ENCODE measurements around the gene RXRA.
A peak's percentile ranks its signal among the peaks of the same experiment; 100 is the strongest.

Gene RXRA

DNA sequence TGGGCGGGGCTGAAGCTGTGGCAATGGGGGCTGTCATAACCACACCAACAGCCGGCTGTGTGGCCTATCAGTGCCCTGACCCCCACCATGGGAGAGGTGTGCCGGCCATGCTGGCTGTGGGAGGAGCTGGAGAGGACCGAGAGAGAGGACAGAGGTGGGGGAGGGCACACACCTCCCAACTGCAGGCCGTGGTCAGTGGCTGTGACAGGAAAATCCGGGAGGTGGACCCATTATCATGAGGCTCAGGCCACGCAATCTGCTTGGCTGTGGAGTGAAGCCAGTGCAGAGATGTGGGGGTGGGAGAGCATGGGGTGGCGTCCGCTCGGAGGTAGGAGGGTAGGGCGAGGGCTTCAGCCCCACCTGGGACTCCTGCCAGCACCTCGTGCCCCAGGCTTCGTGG lies 136.1 kb downstream of the RXRA start:
- no peaks in the 10 kb centered on the region for H3K27me3 ChIP-seq (replicated peaks in 2 of 5; ENCODE audit: control insufficient read depth in 4 of 5, insufficient read depth in 5 of 5, low read length in 4 of 5)
- POLR2A ChIA-PET = interaction anchor here (1.1 kb wide), 1 partner anchor 10 kb away, joined by 3 read pairs; no protein-coding TSS in a partner anchor
- CTCF ChIA-PET = interaction anchor here (0.9 to 3.6 kb wide), 4 partner anchors 9 to 27 kb away, joined by 3 to 18 read pairs (median 8); no protein-coding TSS in a partner anchor
- no peaks in the 10 kb centered on the region for H3K36me3 ChIP-seq (ENCODE audit: control insufficient read depth in 4 of 4, insufficient read depth in 4 of 4, low read length in 3 of 4)
- H3K9me3 ChIP-seq (ENCODE audit: control extremely low read depth in 1 of 5, control insufficient read depth in 4 of 5, insufficient read depth in 2 of 5, low read depth in 1 of 5, low read length in 4 of 5) = peaks cover 0 to 3% (median 0%) of the 10 kb centered on the region in 5 experiments
- no peak overlapping the region for H3K27ac ChIP-seq (ENCODE audit: insufficient read depth in 1 of 2, low read depth in 1 of 2, low read length in 2 of 2, poor library complexity in 1 of 2, severe bottlenecking in 2 of 2)
- H3K4me3 ChIP-seq (ENCODE audit: control insufficient read depth in 1 of 7, extremely low read depth in 1 of 7, insufficient read depth in 4 of 7, low read depth in 2 of 7, low read length in 6 of 7) = peak overlapping the region in 1 of 7 experiments; percentile 4
- H3K4me1 ChIP-seq (ENCODE audit: control extremely low read depth in 1 of 4, control insufficient read depth in 4 of 4, insufficient read depth in 4 of 4, low read length in 3 of 4) = peaks cover 0 to 58% (median 44%) of the 10 kb centered on the region in 4 experiments
- WGBS (ENCODE audit: insufficient coverage) = 18% methylated on average over 9 of the region's 13 CpGs
- DNase-seq = no peak

DNA sequence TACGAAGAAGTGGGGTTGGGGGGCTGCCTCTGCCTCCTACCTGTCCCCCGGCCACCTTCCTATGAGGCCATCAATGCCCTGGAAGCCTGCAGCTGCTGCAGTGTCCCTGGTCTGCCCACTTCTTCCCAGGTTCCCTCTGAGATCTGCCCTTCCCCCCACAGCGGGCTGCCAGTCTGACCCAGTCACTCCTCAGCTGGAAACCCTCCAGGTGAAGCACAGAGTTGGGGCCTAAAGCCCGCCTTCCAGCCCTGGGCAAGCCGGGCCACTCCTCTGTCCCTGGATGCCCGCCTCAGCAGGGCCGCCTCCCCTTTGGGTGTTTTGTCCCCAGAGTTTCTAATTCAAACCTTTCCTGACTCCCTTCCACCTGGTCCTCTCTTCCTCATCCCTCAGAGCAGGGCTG lies 137.0 kb downstream of the RXRA start:
- peaks cover 0 to 49% (median 34%) of the 10 kb centered on the region in 4 experiments for H3K4me1 ChIP-seq (ENCODE audit: control extremely low read depth in 1 of 4, control insufficient read depth in 4 of 4, insufficient read depth in 4 of 4, low read length in 3 of 4)
- H3K9me3 ChIP-seq (ENCODE audit: control extremely low read depth in 1 of 5, control insufficient read depth in 4 of 5, insufficient read depth in 2 of 5, low read depth in 1 of 5, low read length in 4 of 5) = peaks cover 0 to 3% (median 0%) of the 10 kb centered on the region in 5 experiments
- H3K4me3 ChIP-seq (ENCODE audit: control insufficient read depth in 1 of 7, extremely low read depth in 1 of 7, insufficient read depth in 4 of 7, low read depth in 2 of 7, low read length in 6 of 7) = no peak overlapping the region
- DNase-seq = no peak
- H3K27ac ChIP-seq (ENCODE audit: insufficient read depth in 1 of 2, low read depth in 1 of 2, low read length in 2 of 2, poor library complexity in 1 of 2, severe bottlenecking in 2 of 2) = no peak overlapping the region
- no peaks in the 10 kb centered on the region for H3K36me3 ChIP-seq (ENCODE audit: control insufficient read depth in 4 of 4, insufficient read depth in 4 of 4, low read length in 3 of 4)
- CTCF ChIA-PET = interaction anchor here (0.7 to 3.6 kb wide), 6 partner anchors 10 to 99 kb away, joined by 3 to 18 read pairs (median 4); no protein-coding TSS in a partner anchor
- no peaks in the 10 kb centered on the region for H3K27me3 ChIP-seq (replicated peaks in 2 of 5; ENCODE audit: control insufficient read depth in 4 of 5, insufficient read depth in 5 of 5, low read length in 4 of 5)
- POLR2A ChIA-PET = interaction anchor here (1.1 kb wide), 1 partner anchor 9 kb away, joined by 3 read pairs; no protein-coding TSS in a partner anchor
- 77% methylated on average over 4 of the region's 7 CpGs for WGBS (ENCODE audit: insufficient coverage)

DNA sequence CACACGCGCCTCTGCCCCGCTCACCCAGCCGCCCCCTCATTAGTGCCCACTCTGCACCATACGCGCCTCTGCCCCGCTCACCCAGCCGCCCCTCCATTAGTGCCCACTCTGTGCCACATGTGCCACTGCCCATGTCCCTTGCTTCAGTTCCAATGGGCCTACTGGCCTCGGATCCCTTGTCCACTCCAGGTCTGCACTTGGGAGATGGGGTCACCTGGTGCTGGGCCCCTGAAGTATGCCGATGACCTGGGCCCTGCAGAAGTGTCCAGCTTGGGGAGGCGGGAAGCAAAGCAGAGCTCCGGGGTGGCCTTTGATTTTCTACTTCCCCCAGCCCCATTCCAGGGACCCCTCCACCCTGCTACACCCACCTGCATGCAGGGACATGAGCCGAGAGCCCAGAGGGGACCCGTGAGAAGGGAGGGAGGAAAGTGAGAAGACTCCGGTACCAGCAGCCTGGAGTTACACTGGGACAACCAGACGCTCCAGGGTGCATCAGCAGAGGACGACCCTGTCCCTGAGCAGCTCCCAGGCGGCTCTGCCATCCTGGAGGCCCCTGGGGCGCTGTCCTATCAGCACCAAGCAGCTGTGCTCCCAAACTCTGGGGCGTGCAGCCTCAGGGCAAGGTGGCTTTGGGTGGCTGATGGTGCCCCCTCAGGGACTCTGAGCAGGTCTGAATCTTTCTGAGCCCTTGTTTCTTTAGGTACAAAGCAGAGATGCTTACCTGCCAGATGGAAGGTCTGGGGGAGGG lies 140.8 kb downstream of the RXRA start:
- CTCF ChIA-PET = no interaction called here
- POLR2A ChIA-PET = no interaction called here
- no peak overlapping the region for H3K4me3 ChIP-seq (ENCODE audit: control insufficient read depth in 1 of 7, extremely low read depth in 1 of 7, insufficient read depth in 4 of 7, low read depth in 2 of 7, low read length in 6 of 7)
- WGBS (ENCODE audit: insufficient coverage) = 90% methylated on average over 15 of the region's 20 CpGs
- H3K27ac ChIP-seq (ENCODE audit: insufficient read depth in 1 of 2, low read depth in 1 of 2, low read length in 2 of 2, poor library complexity in 1 of 2, severe bottlenecking in 2 of 2) = no peak overlapping the region
- H3K27me3 ChIP-seq (replicated peaks in 2 of 5; ENCODE audit: control insufficient read depth in 4 of 5, insufficient read depth in 5 of 5, low read length in 4 of 5) = no peaks in the 10 kb centered on the region
- no peaks in the 10 kb centered on the region for H3K9me3 ChIP-seq (ENCODE audit: control extremely low read depth in 1 of 5, control insufficient read depth in 4 of 5, insufficient read depth in 2 of 5, low read depth in 1 of 5, low read length in 4 of 5)
- no peaks in the 10 kb centered on the region for H3K36me3 ChIP-seq (ENCODE audit: control insufficient read depth in 4 of 4, insufficient read depth in 4 of 4, low read length in 3 of 4)
- no peak for DNase-seq
- peaks cover 0 to 18% (median 13%) of the 10 kb centered on the region in 4 experiments for H3K4me1 ChIP-seq (ENCODE audit: control extremely low read depth in 1 of 4, control insufficient read depth in 4 of 4, insufficient read depth in 4 of 4, low read length in 3 of 4)

DNA sequence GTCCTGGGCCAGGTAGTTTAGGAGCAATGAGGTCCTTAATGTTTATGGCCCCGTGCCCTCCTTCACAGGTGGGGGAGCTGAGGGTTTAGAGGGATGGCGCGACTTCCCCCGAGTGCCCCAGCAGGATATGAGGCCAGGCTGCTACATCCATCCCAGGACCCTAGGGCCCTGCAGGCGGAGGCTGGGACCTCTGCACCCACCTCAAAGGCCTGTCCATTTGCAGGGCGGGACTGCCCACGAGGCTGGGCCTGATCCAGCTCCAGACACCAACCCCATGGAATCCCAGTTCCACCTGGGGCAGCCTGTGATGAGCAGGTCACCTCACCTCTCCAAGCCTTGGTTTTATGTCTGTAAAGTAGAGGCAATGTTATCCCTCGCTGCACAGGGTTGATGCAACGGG lies 142.1 kb downstream of the RXRA start:
- Histone ChIP-seq H3K4me1 (ENCODE audit: control extremely low read depth in 1 of 4, control insufficient read depth in 4 of 4, insufficient read depth in 4 of 4, low read length in 3 of 4) (peaks cover 0 to 6% (median 2%) of the 10 kb centered on the region in 4 experiments), H3K27ac (ENCODE audit: insufficient read depth in 1 of 2, low read depth in 1 of 2, low read length in 2 of 2, poor library complexity in 1 of 2, severe bottlenecking in 2 of 2) (no peak overlapping the region), H3K4me3 (ENCODE audit: control insufficient read depth in 1 of 7, extremely low read depth in 1 of 7, insufficient read depth in 4 of 7, low read depth in 2 of 7, low read length in 6 of 7) (no peak overlapping the region), H3K9me3 (ENCODE audit: control extremely low read depth in 1 of 5, control insufficient read depth in 4 of 5, insufficient read depth in 2 of 5, low read depth in 1 of 5, low read length in 4 of 5) (no peaks in the 10 kb centered on the region), H3K36me3 (ENCODE audit: control insufficient read depth in 4 of 4, insufficient read depth in 4 of 4, low read length in 3 of 4) (no peaks in the 10 kb centered on the region), H3K27me3 (replicated peaks in 2 of 5; ENCODE audit: control insufficient read depth in 4 of 5, insufficient read depth in 5 of 5, low read length in 4 of 5) (no peaks in the 10 kb centered on the region)
- ChIA-PET POLR2A (no interaction called here), CTCF (no interaction called here)
- WGBS (ENCODE audit: insufficient coverage) = 86% methylated on average over 9 of the region's 9 CpGs
- no peak for DNase-seq

DNA sequence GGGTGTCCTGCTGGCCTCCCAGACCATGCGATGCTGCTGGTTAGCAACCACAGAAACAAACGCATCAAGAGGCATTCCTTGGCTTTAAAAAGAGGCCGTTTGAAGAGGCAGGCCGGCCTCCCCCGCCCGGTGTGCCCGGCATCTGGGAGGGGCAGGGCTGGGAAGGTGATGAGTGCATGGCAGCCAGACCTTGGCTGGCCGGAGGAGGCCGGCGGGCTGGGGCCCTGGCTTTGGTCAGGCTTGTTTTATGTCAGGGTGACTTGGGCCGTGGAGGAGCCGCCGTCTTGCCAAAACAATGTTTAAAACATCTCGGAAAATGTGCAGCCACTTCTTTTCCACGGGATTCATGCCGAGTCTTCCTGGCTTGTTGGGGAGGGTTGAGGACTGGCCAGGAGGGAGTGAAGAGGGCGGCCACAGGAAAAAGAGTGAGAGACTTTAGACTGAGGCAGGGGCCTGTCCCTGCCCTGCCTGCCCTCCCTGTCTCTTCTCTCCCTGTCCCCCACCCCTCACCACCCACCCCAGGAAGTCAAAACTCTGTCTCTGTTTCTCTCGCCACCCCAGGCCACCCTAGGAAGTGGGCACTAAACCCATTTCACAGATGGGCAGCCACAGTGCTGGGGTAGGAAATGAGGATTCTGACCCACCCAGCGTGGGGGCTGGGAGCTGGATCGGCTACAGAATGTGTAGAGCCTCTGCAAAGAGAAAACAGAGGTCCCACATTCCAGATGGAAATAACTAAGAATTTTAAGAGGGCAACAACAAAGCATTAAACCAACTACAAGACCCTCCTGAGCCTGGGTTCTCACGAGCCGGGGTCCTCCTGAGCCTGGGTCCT lies 143.0 kb downstream of the RXRA start:
- DNase-seq = no peak
- Histone ChIP-seq H3K36me3 (ENCODE audit: control insufficient read depth in 4 of 4, insufficient read depth in 4 of 4, low read length in 3 of 4) (no peaks in the 10 kb centered on the region), H3K4me3 (ENCODE audit: control insufficient read depth in 1 of 7, extremely low read depth in 1 of 7, insufficient read depth in 4 of 7, low read depth in 2 of 7, low read length in 6 of 7) (no peak overlapping the region), H3K4me1 (ENCODE audit: control extremely low read depth in 1 of 4, control insufficient read depth in 4 of 4, insufficient read depth in 4 of 4, low read length in 3 of 4) (peaks cover 0 to 10% (median 8%) of the 10 kb centered on the region in 4 experiments), H3K27me3 (replicated peaks in 2 of 5; ENCODE audit: control insufficient read depth in 4 of 5, insufficient read depth in 5 of 5, low read length in 4 of 5) (no peaks in the 10 kb centered on the region), H3K27ac (ENCODE audit: insufficient read depth in 1 of 2, low read depth in 1 of 2, low read length in 2 of 2, poor library complexity in 1 of 2, severe bottlenecking in 2 of 2) (no peak overlapping the region), H3K9me3 (ENCODE audit: control extremely low read depth in 1 of 5, control insufficient read depth in 4 of 5, insufficient read depth in 2 of 5, low read depth in 1 of 5, low read length in 4 of 5) (no peaks in the 10 kb centered on the region)
- ChIA-PET POLR2A (no interaction called here), CTCF (no interaction called here)
- 95% methylated on average over 20 of the region's 22 CpGs for WGBS (ENCODE audit: insufficient coverage)

DNA sequence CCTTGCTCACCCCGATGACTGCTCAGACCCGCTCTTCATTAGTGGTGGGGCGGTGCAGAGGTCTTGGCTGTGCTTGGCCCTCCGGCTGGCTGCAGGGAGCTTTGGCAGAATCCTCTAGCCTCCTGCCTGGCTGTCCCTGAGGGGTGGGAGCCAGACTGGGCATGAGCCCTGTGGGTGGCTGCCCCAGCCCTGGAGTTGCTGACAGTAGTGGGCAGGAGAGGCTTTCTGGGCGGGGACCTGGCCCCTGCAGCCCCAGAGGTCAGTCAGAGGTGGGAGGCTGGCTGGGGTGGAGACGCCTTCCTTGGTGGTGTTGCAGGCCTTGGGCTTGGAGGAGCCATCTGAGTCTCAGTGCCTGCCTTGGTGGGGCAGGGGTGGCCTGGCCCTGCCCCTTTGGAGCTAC lies 146.0 kb downstream of the RXRA start:
- POLR2A ChIA-PET = interaction anchor here (1.7 kb wide), 1 partner anchor 10 kb away, joined by 3 read pairs; no protein-coding TSS in a partner anchor
- Histone ChIP-seq H3K4me1 (ENCODE audit: control extremely low read depth in 1 of 4, control insufficient read depth in 4 of 4, insufficient read depth in 4 of 4, low read length in 3 of 4) (peaks cover 0 to 36% (median 25%) of the 10 kb centered on the region in 4 experiments), H3K4me3 (ENCODE audit: control insufficient read depth in 1 of 7, extremely low read depth in 1 of 7, insufficient read depth in 4 of 7, low read depth in 2 of 7, low read length in 6 of 7) (no peak overlapping the region), H3K27me3 (replicated peaks in 2 of 5; ENCODE audit: control insufficient read depth in 4 of 5, insufficient read depth in 5 of 5, low read length in 4 of 5) (no peaks in the 10 kb centered on the region), H3K36me3 (ENCODE audit: control insufficient read depth in 4 of 4, insufficient read depth in 4 of 4, low read length in 3 of 4) (no peaks in the 10 kb centered on the region), H3K9me3 (ENCODE audit: control extremely low read depth in 1 of 5, control insufficient read depth in 4 of 5, insufficient read depth in 2 of 5, low read depth in 1 of 5, low read length in 4 of 5) (no peaks in the 10 kb centered on the region), H3K27ac (ENCODE audit: insufficient read depth in 1 of 2, low read depth in 1 of 2, low read length in 2 of 2, poor library complexity in 1 of 2, severe bottlenecking in 2 of 2) (no peak overlapping the region)
- WGBS (ENCODE audit: insufficient coverage) = 95% methylated on average over 4 of the region's 6 CpGs
- CTCF ChIA-PET = no interaction called here
- no peak for DNase-seq

All from common myeloid progenitor, CD34-positive (primary cell).